ENCODE measurements around the gene SLC10A2. TPM values are rescaled to one million over a fixed set of nuclear protein-coding genes. Genes with fewer than 3 reads are reported as not detected.

SLC10A2 gene, protein sequence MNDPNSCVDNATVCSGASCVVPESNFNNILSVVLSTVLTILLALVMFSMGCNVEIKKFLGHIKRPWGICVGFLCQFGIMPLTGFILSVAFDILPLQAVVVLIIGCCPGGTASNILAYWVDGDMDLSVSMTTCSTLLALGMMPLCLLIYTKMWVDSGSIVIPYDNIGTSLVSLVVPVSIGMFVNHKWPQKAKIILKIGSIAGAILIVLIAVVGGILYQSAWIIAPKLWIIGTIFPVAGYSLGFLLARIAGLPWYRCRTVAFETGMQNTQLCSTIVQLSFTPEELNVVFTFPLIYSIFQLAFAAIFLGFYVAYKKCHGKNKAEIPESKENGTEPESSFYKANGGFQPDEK
- not detected in 2 replicates for total RNA-seq

DNA sequence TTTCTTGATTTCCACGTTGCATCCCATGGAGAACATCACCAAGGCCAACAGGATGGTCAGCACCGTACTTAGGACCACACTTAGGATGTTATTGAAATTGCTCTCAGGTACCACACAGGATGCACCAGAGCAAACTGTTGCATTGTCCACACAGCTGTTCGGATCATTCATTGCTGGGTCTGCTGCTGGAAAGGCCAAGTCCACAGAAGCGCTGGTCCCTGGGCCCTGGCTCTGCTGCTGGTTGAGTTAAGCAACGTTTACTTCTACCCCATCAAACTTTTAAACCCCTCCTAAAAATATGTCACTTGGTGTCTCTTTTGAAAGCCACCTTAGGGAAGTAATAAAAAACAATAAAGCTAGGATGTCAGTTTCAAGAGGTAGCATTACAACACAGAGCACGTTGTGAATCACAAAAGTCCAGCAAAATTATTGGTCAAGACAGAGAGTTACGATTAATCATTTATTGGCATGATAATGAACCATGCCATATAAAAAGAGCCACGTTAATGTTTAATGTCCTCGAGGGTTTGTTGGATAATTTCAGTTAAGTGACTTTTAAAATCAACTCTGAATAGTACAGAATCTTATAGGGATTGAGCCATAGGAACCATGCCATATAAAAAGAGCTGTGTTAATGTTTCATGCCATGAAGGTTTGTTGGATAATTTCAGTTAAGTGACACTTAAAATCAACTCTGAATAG is at the start of gene SLC10A2:
Gene SLC10A2, minus strand, starts transcription at position 339 of the 702 bp plus-strand sequence. Its CDS starts 168 bp downstream, at position 171.

Other genes with a start within 250 kb of the SLC10A2 start
- gene ERCC5, start 220.4 kb downstream of the SLC10A2 start, total RNA-seq: 44.5 and 48.7 TPM in 2 replicates

Data from epithelial cell of umbilical artery (primary cell).